HCT116 (cell line): Measurements from ENCODE around the gene ALDH16A1. TPM values are rescaled to one million over a fixed set of nuclear protein-coding genes. Genes with fewer than 3 reads are reported as not detected.
"Not testable (repeated sequence)": the region's sequence is repeated elsewhere in the genome, so short reads cannot be mapped to it uniquely, and the experiment has no call there.

Source experiments
- ATAC-seq: fragments of 200-7000 bp; cut with Tn5 transposase; 2 replicates; pipeline ENCODE4 v1.9.1; 2020; ENCODE audit warnings: mild to moderate bottlenecking, moderate library complexity
- BruUV-seq: library from RNA; stranded (reverse); fragments of 400-500 nt; replicated peaks from 2 replicates; lab custom pipeline; 2021; lab: Mats Ljungman, UMichigan
- CTCF ChIA-PET: fragments of 300-600 bp; sonication (Branson Sonifier 250); formaldehyde crosslinking; loops from one replicate; lab custom pipeline; 2021; ENCODE audit warnings: antibody characterized with exemption; lab: Charles Lee
- POLR2A ChIA-PET: fragments of 300-600, 350-600 bp; sonication (Branson Sonifier 250); formaldehyde crosslinking; loops from one replicate; lab custom pipeline; 2021; ENCODE audit warnings: antibody characterized with exemption; lab: Charles Lee
- RAD21 ChIA-PET, 2 experiments: fragments of 300-600 bp; sonication (Branson Sonifier 250); formaldehyde crosslinking; loops; one replicate each; lab custom pipeline; 2023; ENCODE audit warnings: low total read pairs in 2 of 2; ENCODE audit not compliant: uncharacterized antibody in 2 of 2, unreplicated experiment in 2 of 2, low non-redundant PET in 1 of 2; lab: Charles Lee
- DNase-seq: peaks from one replicate; pipeline ENCODE4 v3.0.0-alpha.2; 2010; ENCODE audit warnings: low read depth, low spot score
- H2AFZ ChIP-seq: fragments of 200-600 bp; shearing (Covaris generic), sonication (generic); 2 replicates; pipeline ENCODE4 v1.6.1; 2017; ENCODE audit warnings: low read depth, mixed run types, mixed read lengths, antibody characterized with exemption, low read length; ENCODE audit not compliant: poor library complexity, severe bottlenecking
- H3K27ac ChIP-seq: 2 replicates; pipeline ENCODE4 v1.5.1; 2012; ENCODE audit warnings: low read depth, low read length
- H3K27me3 ChIP-seq: fragments of 200-600 bp; sonication (generic); 2 replicates; pipeline ENCODE4 v1.6.1; 2016; ENCODE audit warnings: mixed run types, low read length, mixed read lengths; ENCODE audit not compliant: insufficient read depth
- H3K36me3 ChIP-seq, 2 experiments: fragments of 200-500 bp in 1 of 2; fragments of 200-600 bp in 1 of 2; sonication (Bioruptor generic) in 1 of 2; sonication (generic) in 1 of 2; 2 replicates each; pipeline versions ENCODE4 v1.5.1 to v1.6.1; 2014 to 2016; ENCODE audit warnings: low read length in 2 of 2, inconsistent platforms in 1 of 2, mixed read lengths in 1 of 2, mixed run types in 1 of 2; ENCODE audit not compliant: insufficient read depth in 2 of 2, control insufficient read depth in 1 of 2
- H3K4me1 ChIP-seq, 2 experiments: fragments of 200-600 bp in 1 of 2; sonication (generic) in 1 of 2; 2 replicates each; pipeline versions ENCODE4 v1.5.1 to v1.6.1; 2012 to 2017; ENCODE audit warnings: low read length in 2 of 2, inconsistent platforms in 1 of 2, mild to moderate bottlenecking in 1 of 2, mixed read lengths in 1 of 2, mixed run types in 1 of 2, moderate library complexity in 1 of 2; ENCODE audit not compliant: insufficient read depth in 2 of 2, control insufficient read depth in 1 of 2
- H3K4me2 ChIP-seq: fragments of 200-600 bp; sonication (generic); 2 replicates; pipeline ENCODE4 v1.6.1; 2017; ENCODE audit warnings: mixed run types, low read length, mixed read lengths
- H3K4me3 ChIP-seq, 2 experiments: fragments of 200-600 bp in 1 of 2; sonication (generic) in 1 of 2; replicated peaks in 1 of 2; 2 replicates each; pipeline ENCODE4 v1.5.1; 2011 to 2016; ENCODE audit warnings: low read length in 2 of 2, control low read depth in 1 of 2, low read depth in 1 of 2, mild to moderate bottlenecking in 1 of 2, mixed read lengths in 1 of 2, mixed run types in 1 of 2
- H3K79me2 ChIP-seq: fragments of 200-600 bp; sonication (generic); 2 replicates; pipeline ENCODE4 v1.6.1; 2017; ENCODE audit warnings: mild to moderate bottlenecking, mixed run types, low read length, moderate library complexity, mixed read lengths; ENCODE audit not compliant: insufficient read depth
- H3K9ac ChIP-seq: fragments of 200-600 bp; sonication (generic); 2 replicates; pipeline ENCODE4 v1.6.1; 2016; ENCODE audit warnings: low read length, mixed read lengths
- H3K9me2 ChIP-seq: fragments of 200-600 bp; sonication (generic), shearing (Covaris generic); 2 replicates; pipeline ENCODE4 v1.6.1; 2017; ENCODE audit warnings: mixed run types, mild to moderate bottlenecking, moderate library complexity; ENCODE audit not compliant: insufficient read depth
- H3K9me3 ChIP-seq, 2 experiments: fragments of 200-500 bp in 1 of 2; fragments of 200-600 bp in 1 of 2; sonication (Bioruptor generic) in 1 of 2; sonication (generic) in 1 of 2; 2 replicates each; pipeline ENCODE4 v1.6.1; 2014 to 2017; ENCODE audit warnings: low read length in 2 of 2, mixed read lengths in 2 of 2, inconsistent platforms in 1 of 2, low read depth in 1 of 2, mild to moderate bottlenecking in 1 of 2, mixed run types in 1 of 2, moderate library complexity in 1 of 2; ENCODE audit not compliant: control insufficient read depth in 1 of 2, insufficient read depth in 1 of 2
- H4K20me1 ChIP-seq: fragments of 200-600 bp; sonication (generic), shearing (Covaris generic); 2 replicates; pipeline ENCODE4 v1.6.1; 2017; ENCODE audit warnings: mixed run types, mild to moderate bottlenecking, moderate library complexity; ENCODE audit not compliant: insufficient read depth
- ATF3 ChIP-seq: IDR thresholded peaks from 2 replicates; pipeline ENCODE4 v1.6.1; 2012
- CEBPB ChIP-seq: IDR thresholded peaks from 2 replicates; pipeline ENCODE4 v1.6.1; 2012; ENCODE audit warnings: low read depth
- EGR1 ChIP-seq: IDR thresholded peaks from 2 replicates; pipeline ENCODE4 v1.6.1; 2012; ENCODE audit warnings: low read depth
- ELF1 ChIP-seq: IDR thresholded peaks from 2 replicates; pipeline ENCODE4 v1.6.1; 2012; ENCODE audit warnings: low read depth, borderline replicate concordance
- EZH2phosphoT487 ChIP-seq: fragments of 200-600 bp; IDR thresholded peaks from 2 replicates; pipeline ENCODE4 v1.6.1; 2018; ENCODE audit warnings: antibody characterized with exemption, borderline replicate concordance
- FOSL1 ChIP-seq: IDR thresholded peaks from 2 replicates; pipeline ENCODE4 v1.6.1; 2012; ENCODE audit warnings: low read depth
- JUND ChIP-seq: IDR thresholded peaks from 2 replicates; pipeline ENCODE4 v1.6.1; 2012
- POLR2A ChIP-seq: IDR thresholded peaks from 2 replicates; pipeline ENCODE4 v1.7.0; 2011; ENCODE audit warnings: borderline replicate concordance; ENCODE audit not compliant: insufficient read depth, insufficient read length; ENCODE audit errors: extremely low read depth
- POLR2AphosphoS5 ChIP-seq: IDR thresholded peaks from 2 replicates; pipeline ENCODE4 v1.6.1; 2011; ENCODE audit warnings: mild to moderate bottlenecking, low read depth, low read length, moderate library complexity
- RAD21 ChIP-seq: IDR thresholded peaks from 2 replicates; pipeline ENCODE4 v1.6.1; 2012; ENCODE audit warnings: low read depth, mild to moderate bottlenecking
- SP1 ChIP-seq: IDR thresholded peaks from 2 replicates; pipeline ENCODE4 v1.6.1; 2012; ENCODE audit warnings: low read depth
- SRF ChIP-seq: IDR thresholded peaks from 2 replicates; pipeline ENCODE4 v1.6.1; 2012; ENCODE audit warnings: low read depth
- YY1 ChIP-seq: IDR thresholded peaks from 2 replicates; pipeline ENCODE4 v1.6.1; 2011; ENCODE audit warnings: low read length, low read depth, moderate library complexity, mild to moderate bottlenecking; ENCODE audit not compliant: insufficient replicate concordance; ENCODE audit errors: extremely low read depth
- ZFX ChIP-seq: fragments of 450-650 bp; IDR thresholded peaks from 2 replicates; pipeline ENCODE4 v1.6.1; 2017
- ZNF274 ChIP-seq: fragments of 200-500 bp; sonication (Bioruptor generic); IDR thresholded peaks from 2 replicates; pipeline ENCODE4 v1.6.1; 2014; ENCODE audit warnings: mild to moderate bottlenecking, low read depth, low read length, inconsistent platforms
- intact Hi-C: fragments of 100-400 bp; cut with micrococcal nuclease; formaldehyde crosslinking; loops from 2 replicates; pipeline ENCODE4 v1.10.0; 2022
- total RNA-seq: library from RNA; stranded (reverse); gene quantifications from one replicate; pipeline ENCODE4 v1.2.1, GENCODE V29; 2021; ENCODE audit not compliant: unreplicated experiment

The ALDH16A1 gene
- total RNA-seq, 1 experiment from 2014 or later = 22.8 TPM

- Histone ChIP-seq H3K9ac (no peak overlapping the region), H3K36me3 (no peaks in the 10 kb centered on the region; a peak in 1 of 4 replicates), H3K4me3 (no peak overlapping the region), H3K27me3 (no peaks in the 10 kb centered on the region), H3K4me1 (peaks cover 28 to 47% of the 10 kb centered on the region in 2 experiments), H2AFZ (no peak overlapping the region), H3K9me2 (no peaks in the 10 kb centered on the region), H3K9me3 (no peaks in the 10 kb centered on the region), H4K20me1 (no peaks in the 10 kb centered on the region), H3K4me2 (no peak overlapping the region), H3K27ac (no peak overlapping the region), H3K79me2 (no peaks in the 10 kb centered on the region)
- intact Hi-C loops = no loop called here
- DNase-seq (no peak), ATAC-seq (no peak)
- no TSS peak for BruUV-seq
- TF ChIP-seq ZFX (no peak), EGR1 (no peak), SRF (no peak), POLR2A (no peak), SP1 (no peak), ATF3 (no peak), YY1 (no peak), FOSL1 (no peak)
- POLR2A ChIA-PET = no interaction called here
- RAD21 ChIA-PET = no interaction called here
- CTCF ChIA-PET = no interaction called here
Measured at GRCh38 chr19:49470615-49470978, 17.6 kb downstream of the ALDH16A1 start.

- H2AFZ ChIP-seq = no peak overlapping the region
- no TSS peak for BruUV-seq
- POLR2A ChIA-PET = interaction anchor here (0.9 to 1.6 kb wide), 2 partner anchors 20 kb away, joined by 3 to 4 read pairs; partner anchors contain the start of gene ALDH16A1
- no peaks in the 10 kb centered on the region for H4K20me1 ChIP-seq
- H3K27ac ChIP-seq = no peak overlapping the region
- no peak overlapping the region for H3K4me3 ChIP-seq
- DNase-seq (no peak), ATAC-seq (no peak)
- no peak overlapping the region for H3K9ac ChIP-seq
- no peaks in the 10 kb centered on the region for H3K27me3 ChIP-seq
- TF ChIP-seq SP1 = no peak
- no peak for TF ChIP-seq ZNF274
- no peak for TF ChIP-seq CEBPB
- no peak for TF ChIP-seq JUND
- TF ChIP-seq POLR2AphosphoS5 = no peak
- TF ChIP-seq RAD21 = no peak
- no peak for TF ChIP-seq EZH2phosphoT487
- TF ChIP-seq ELF1 = no peak
- TF ChIP-seq, all 23 proteins: peak for 0
- H3K36me3 ChIP-seq = no peaks in the 10 kb centered on the region; a peak in 1 of 4 replicates
- no peaks in the 10 kb centered on the region for H3K9me3 ChIP-seq
- intact Hi-C loops = no loop called here
- no peaks in the 10 kb centered on the region for H3K9me2 ChIP-seq
- no peaks in the 10 kb centered on the region for H3K79me2 ChIP-seq
- RAD21 ChIA-PET = no interaction called here
- H3K4me1 ChIP-seq = peaks cover 35 to 60% of the 10 kb centered on the region in 2 experiments
- CTCF ChIA-PET = interaction anchor here (1.0 to 2.1 kb wide), 6 partner anchors 20 to 120 kb away, joined by 3 to 11 read pairs (median 5); partner anchors contain the start of genes ALDH16A1 and RPS11
- H3K4me2 ChIP-seq = peak overlapping the region; percentile 48; the same call in 1 of the 2 replicates
Measured at GRCh38 chr19:49472936-49473335, 19.9 kb downstream of the ALDH16A1 start.

DNA sequence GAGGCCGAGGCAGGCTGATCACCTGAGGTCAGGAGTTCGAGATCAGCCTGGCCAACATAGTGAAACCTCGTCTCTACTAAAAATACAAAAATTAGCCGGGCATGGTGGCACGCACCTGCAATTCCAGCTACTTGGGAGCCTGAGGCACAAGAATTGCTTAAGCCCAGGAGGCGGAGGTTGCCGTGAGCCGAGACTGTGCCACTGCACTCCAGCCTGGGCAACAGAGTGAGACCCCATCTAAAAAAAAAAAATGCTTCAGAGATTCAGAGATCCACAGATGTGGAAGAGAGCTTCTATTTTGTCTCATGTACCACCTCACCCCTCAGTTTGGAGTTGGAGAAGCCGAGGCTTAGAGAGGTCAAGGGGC, 20.5 kb downstream of the ALDH16A1 start:
- H3K9me2 ChIP-seq, intact Hi-C loops, H3K9me3 ChIP-seq, RAD21 ChIA-PET, H3K36me3 ChIP-seq, BruUV-seq, ATAC-seq, H4K20me1 ChIP-seq, H3K79me2 ChIP-seq, DNase-seq, H3K27me3 ChIP-seq: not testable (repeated sequence)
- ChIA-PET CTCF (interaction anchor here (0.7 to 2.1 kb wide), 14 partner anchors 10 to 175 kb away, joined by 3 to 11 read pairs (median 3); partner anchors contain the start of genes ALDH16A1 and RPS11), POLR2A (interaction anchor here (1.6 kb wide), 1 partner anchor 19 kb away, joined by 3 read pairs; no protein-coding TSS in a partner anchor)
- Histone ChIP-seq H3K9ac (peak overlapping the region; percentile 72), H3K27ac (0 out of 2 replicates have a peak overlapping the region, but pooled peaks have one; percentile 19), H3K4me1 (peaks cover 36 to 57% of the 10 kb centered on the region in 2 experiments), H3K4me3 (peak overlapping the region; percentile 54 to 71), H3K4me2 (peak overlapping the region; percentile 99), H2AFZ (peak overlapping the region; percentile 71)
